HepG2 (cell line): ENCODE measurements around the gene MARF1. TPM values are rescaled to one million over a fixed set of nuclear protein-coding genes. Genes with fewer than 3 reads are reported as not detected.

Experiments
- ATAD3A ChIP-seq: sonication (generic); formaldehyde crosslinking; IDR thresholded peaks from 2 replicates; pipeline ENCODE4 v1.4.0; 2020; ENCODE audit warnings: missing genetic modification reagents
- ATF4 ChIP-seq, 2 experiments: fragments of 450-650 bp in 1 of 2; sonication (generic) in 1 of 2; formaldehyde crosslinking; IDR thresholded peaks; 2 replicates each; pipeline versions ENCODE4 v1.5.0 to v1.8.0; 2020 to 2022; ENCODE audit warnings: mild to moderate bottlenecking in 1 of 2, missing genetic modification reagents in 1 of 2
- ATF6 ChIP-seq: sonication (generic); formaldehyde crosslinking; conservative IDR thresholded peaks from 2 replicates; pipeline ENCODE4 v1.4.0; 2020; ENCODE audit warnings: missing genetic modification reagents
- BATF2 ChIP-seq: sonication (generic); formaldehyde crosslinking; IDR thresholded peaks from 2 replicates; pipeline ENCODE4 v1.8.0; 2022; ENCODE audit warnings: mild to moderate bottlenecking, missing genetic modification reagents, moderate library complexity
- GLMP ChIP-seq: sonication (generic); formaldehyde crosslinking; IDR thresholded peaks from 2 replicates; pipeline ENCODE4 v1.9.0; 2021; ENCODE audit warnings: missing genetic modification reagents, mild to moderate bottlenecking, borderline replicate concordance
- HMGXB3 ChIP-seq: sonication (generic); formaldehyde crosslinking; IDR thresholded peaks from 2 replicates; pipeline ENCODE4 v1.4.0; 2020; ENCODE audit warnings: missing genetic modification reagents, borderline replicate concordance
- KLF11 ChIP-seq: IDR thresholded peaks from 2 replicates; pipeline ENCODE4 v1.6.1; 2016; ENCODE audit warnings: missing compliant biosample characterization
- NR3C1 ChIP-seq: sonication (generic); formaldehyde crosslinking; IDR thresholded peaks from 2 replicates; pipeline ENCODE4 v1.4.0; 2020; ENCODE audit warnings: missing genetic modification reagents
- PRPF4 ChIP-seq: fragments of 200-400 bp; formaldehyde crosslinking; IDR thresholded peaks from 2 replicates; pipeline ENCODE4 v1.6.1; 2016; ENCODE audit warnings: low read length, low read depth; ENCODE audit not compliant: poor library complexity, severe bottlenecking
- ZNF124 ChIP-seq: sonication (generic); formaldehyde crosslinking; IDR thresholded peaks from 2 replicates; pipeline ENCODE4 v1.4.0; 2020; ENCODE audit warnings: missing genetic modification reagents
- ZNF17 ChIP-seq: sonication (generic); formaldehyde crosslinking; IDR thresholded peaks from 2 replicates; pipeline ENCODE4 v1.5.0; 2020; ENCODE audit warnings: mild to moderate bottlenecking, missing genetic modification reagents
- ZNF362 ChIP-seq: sonication (generic); formaldehyde crosslinking; IDR thresholded peaks from 2 replicates; pipeline ENCODE4 v1.4.0; 2020; ENCODE audit warnings: missing genetic modification reagents, mild to moderate bottlenecking, borderline replicate concordance
- ZNF740 ChIP-seq: sonication (generic); formaldehyde crosslinking; IDR thresholded peaks from 2 replicates; pipeline ENCODE4 v1.4.0; 2020; ENCODE audit warnings: missing genetic modification reagents
- ZNF75D ChIP-seq: sonication (generic); formaldehyde crosslinking; IDR thresholded peaks from 2 replicates; pipeline ENCODE4 v1.8.1; 2023; ENCODE audit warnings: missing genetic modification reagents, mild to moderate bottlenecking, borderline replicate concordance
- ZNF839 ChIP-seq: sonication (generic); formaldehyde crosslinking; IDR thresholded peaks from 2 replicates; pipeline ENCODE4 v1.4.0; 2020; ENCODE audit warnings: missing genetic modification reagents, mild to moderate bottlenecking, borderline replicate concordance
- polyA plus RNA-seq, 8 experiments: library from polyadenylated mRNA; depleted of rRNA in 3 of 8; stranded (reverse) in 7 of 8; unstranded in 1 of 8; fragments of >200 nt; fragmentation: Illumina TruSeq in 4 of 8; extraction: Trizol in 4 of 8; gene quantifications; 2 replicates each; pipeline versions ENCODE4 v1.2.1 to v1.2.3, GENCODE V29; 2011 to 2016; ENCODE audit warnings: low read depth in 4 of 8, missing spikeins in 1 of 8, mixed read lengths in 1 of 8; ENCODE audit not compliant: insufficient read depth in 1 of 8
- total RNA-seq, 5 experiments: library from RNA; depleted of rRNA; stranded (reverse); fragments of >200 nt; fragmentation: Illumina TruSeq; extraction: Trizol; gene quantifications; 2 replicates each; pipeline ENCODE4 v1.2.3, GENCODE V29; 2016; ENCODE audit warnings: low read depth in 1 of 5

Gene MARF1
- total and polyA plus RNA-seq, 2 of the 13 experiments (the other 11 are each of a cell fraction or from before 2014, with no cell fraction given), result 8.7 to 20.7 TPM

- TF ChIP-seq ZNF362 (CRISPR knock-in tag), result peak; percentile 85
- TF ChIP-seq ZNF740 (CRISPR knock-in tag), result peak; percentile 61; the same call in 1 of the 2 replicates
- TF ChIP-seq ZNF839, result no peak
- TF ChIP-seq BATF2 (CRISPR knock-in tag), result no peak
- no peak for TF ChIP-seq ZNF17 (CRISPR knock-in tag)
- peak; percentile 96 for TF ChIP-seq HMGXB3
- TF ChIP-seq ATAD3A, result no peak
- TF ChIP-seq NR3C1 (CRISPR knock-in tag), result no peak
- TF ChIP-seq ATF4 (CRISPR knock-in tag; IDR thresholded peaks at IDR 0.05), result peak in 1 of 2 experiments; percentile 99; a peak in 3 of 4 replicates
- TF ChIP-seq PRPF4, result no peak
- no peak for TF ChIP-seq GLMP
- peak; percentile 99 for TF ChIP-seq ZNF124 (CRISPR knock-in tag)
- TF ChIP-seq ZNF75D (CRISPR knock-in tag), result 0 out of 2 replicates have a peak, but pooled peaks have one; percentile 63
- peak; percentile 98 for TF ChIP-seq KLF11 (CRISPR knock-in tag)
- TF ChIP-seq ATF6, result peak; percentile 92; the same call in 1 of the 2 replicates
Observed at GRCh38 chr16:15672514-15673167, 29.7 kb upstream of the MARF1 start (continued).
